ENCODE results near the gene CNTLN. TPM values are rescaled to one million over a fixed set of nuclear protein-coding genes. Genes with fewer than 3 reads are reported as not detected.
A peak's percentile ranks its signal among the peaks of the same experiment; 100 is the strongest.

The CNTLN gene
- total and polyA plus RNA-seq, 2 of the 13 experiments (the other 11 are each of a cell fraction or from before 2014, with no cell fraction given), result 1.5 to 5.7 TPM

DNA sequence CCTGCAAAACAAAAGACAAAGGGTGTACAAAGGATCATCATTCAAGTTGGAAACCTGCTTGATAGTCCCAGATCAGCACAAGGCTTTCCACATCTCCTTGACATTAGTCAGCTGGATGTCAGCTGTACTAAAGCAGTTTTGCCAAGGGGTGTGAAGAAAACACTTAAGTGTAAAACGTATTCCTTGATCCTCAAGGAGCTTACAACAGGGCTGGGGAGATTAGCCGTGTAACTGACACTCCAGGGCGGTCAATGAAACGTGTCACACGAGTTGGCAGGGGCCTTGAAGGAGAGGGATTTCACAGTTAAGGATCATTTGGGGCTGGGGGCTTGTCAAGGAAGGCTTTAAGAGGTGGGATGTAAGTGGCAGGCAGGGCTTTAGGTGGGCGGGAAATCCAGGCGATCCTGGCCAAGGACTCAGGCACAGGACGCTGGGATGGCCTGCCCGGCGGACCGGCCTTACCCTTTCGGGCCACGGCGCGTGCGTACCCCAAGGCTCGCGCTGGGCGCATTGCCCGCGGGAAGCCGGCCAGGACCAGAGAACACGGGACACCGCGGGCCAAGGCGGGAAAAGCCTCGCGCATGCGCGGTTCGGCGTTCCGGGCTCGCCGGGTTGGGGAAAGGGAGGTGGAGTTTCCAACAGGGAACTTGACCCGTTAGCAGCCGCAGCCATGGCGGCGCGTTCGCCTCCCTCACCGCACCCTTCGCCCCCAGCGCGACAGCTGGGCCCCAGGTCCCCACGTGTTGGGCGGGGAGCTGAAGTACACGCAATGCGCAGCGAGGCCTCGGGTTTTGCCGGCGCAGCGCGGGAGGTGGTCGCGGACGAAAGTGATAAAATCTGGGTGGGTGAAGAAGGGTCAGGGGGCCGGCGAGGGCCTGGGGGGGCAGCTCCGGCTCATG is at the start of gene CNTLN (continued):
- TF ChIP-seq ZHX1 (CRISPR knock-in tag; IDR thresholded peaks at IDR 0.05; ENCODE audit: low read depth), result 0 out of 2 replicates have a peak, but pooled peaks have one; percentile 45
- TF ChIP-seq THAP9 (CRISPR knock-in tag; IDR thresholded peaks at IDR 0.05; ENCODE audit: borderline replicate concordance), result peak; percentile 83; the same call in 1 of the 2 replicates
- TF ChIP-seq, protein P1, sequence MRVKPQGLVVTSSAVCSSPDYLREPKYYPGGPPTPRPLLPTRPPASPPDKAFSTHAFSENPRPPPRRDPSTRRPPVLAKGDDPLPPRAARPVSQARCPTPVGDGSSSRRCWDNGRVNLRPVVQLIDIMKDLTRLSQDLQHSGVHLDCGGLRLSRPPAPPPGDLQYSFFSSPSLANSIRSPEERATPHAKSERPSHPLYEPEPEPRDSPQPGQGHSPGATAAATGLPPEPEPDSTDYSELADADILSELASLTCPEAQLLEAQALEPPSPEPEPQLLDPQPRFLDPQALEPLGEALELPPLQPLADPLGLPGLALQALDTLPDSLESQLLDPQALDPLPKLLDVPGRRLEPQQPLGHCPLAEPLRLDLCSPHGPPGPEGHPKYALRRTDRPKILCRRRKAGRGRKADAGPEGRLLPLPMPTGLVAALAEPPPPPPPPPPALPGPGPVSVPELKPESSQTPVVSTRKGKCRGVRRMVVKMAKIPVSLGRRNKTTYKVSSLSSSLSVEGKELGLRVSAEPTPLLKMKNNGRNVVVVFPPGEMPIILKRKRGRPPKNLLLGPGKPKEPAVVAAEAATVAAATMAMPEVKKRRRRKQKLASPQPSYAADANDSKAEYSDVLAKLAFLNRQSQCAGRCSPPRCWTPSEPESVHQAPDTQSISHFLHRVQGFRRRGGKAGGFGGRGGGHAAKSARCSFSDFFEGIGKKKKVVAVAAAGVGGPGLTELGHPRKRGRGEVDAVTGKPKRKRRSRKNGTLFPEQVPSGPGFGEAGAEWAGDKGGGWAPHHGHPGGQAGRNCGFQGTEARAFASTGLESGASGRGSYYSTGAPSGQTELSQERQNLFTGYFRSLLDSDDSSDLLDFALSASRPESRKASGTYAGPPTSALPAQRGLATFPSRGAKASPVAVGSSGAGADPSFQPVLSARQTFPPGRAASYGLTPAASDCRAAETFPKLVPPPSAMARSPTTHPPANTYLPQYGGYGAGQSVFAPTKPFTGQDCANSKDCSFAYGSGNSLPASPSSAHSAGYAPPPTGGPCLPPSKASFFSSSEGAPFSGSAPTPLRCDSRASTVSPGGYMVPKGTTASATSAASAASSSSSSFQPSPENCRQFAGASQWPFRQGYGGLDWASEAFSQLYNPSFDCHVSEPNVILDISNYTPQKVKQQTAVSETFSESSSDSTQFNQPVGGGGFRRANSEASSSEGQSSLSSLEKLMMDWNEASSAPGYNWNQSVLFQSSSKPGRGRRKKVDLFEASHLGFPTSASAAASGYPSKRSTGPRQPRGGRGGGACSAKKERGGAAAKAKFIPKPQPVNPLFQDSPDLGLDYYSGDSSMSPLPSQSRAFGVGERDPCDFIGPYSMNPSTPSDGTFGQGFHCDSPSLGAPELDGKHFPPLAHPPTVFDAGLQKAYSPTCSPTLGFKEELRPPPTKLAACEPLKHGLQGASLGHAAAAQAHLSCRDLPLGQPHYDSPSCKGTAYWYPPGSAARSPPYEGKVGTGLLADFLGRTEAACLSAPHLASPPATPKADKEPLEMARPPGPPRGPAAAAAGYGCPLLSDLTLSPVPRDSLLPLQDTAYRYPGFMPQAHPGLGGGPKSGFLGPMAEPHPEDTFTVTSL (CRISPR knock-in tag; IDR thresholded peaks at IDR 0.05; ENCODE audit: borderline replicate concordance), result 0 out of 2 replicates have a peak, but pooled peaks have one; percentile 9
- TF ChIP-seq ZNF207 (IDR thresholded peaks at IDR 0.05; ENCODE audit: borderline replicate concordance), result no peak
- TF ChIP-seq ATF5 (CRISPR knock-in tag; IDR thresholded peaks at IDR 0.05; ENCODE audit: low read depth), result no peak
- no peak for TF ChIP-seq NAIF1 (CRISPR knock-in tag; IDR thresholded peaks at IDR 0.05; ENCODE audit: borderline replicate concordance)
- peak; percentile 59; the same call in 1 of the 2 replicates for TF ChIP-seq YEATS4 (CRISPR knock-in tag; IDR thresholded peaks at IDR 0.05; ENCODE audit: borderline replicate concordance)
- peak; percentile 30; the same call in 1 of the 2 replicates for TF ChIP-seq CBFB (CRISPR knock-in tag; IDR thresholded peaks at IDR 0.05)
- TF ChIP-seq MEF2D (CRISPR knock-in tag; IDR thresholded peaks at IDR 0.05), result 0 out of 2 replicates have a peak, but pooled peaks have one; percentile 42
- TF ChIP-seq, protein P2, sequence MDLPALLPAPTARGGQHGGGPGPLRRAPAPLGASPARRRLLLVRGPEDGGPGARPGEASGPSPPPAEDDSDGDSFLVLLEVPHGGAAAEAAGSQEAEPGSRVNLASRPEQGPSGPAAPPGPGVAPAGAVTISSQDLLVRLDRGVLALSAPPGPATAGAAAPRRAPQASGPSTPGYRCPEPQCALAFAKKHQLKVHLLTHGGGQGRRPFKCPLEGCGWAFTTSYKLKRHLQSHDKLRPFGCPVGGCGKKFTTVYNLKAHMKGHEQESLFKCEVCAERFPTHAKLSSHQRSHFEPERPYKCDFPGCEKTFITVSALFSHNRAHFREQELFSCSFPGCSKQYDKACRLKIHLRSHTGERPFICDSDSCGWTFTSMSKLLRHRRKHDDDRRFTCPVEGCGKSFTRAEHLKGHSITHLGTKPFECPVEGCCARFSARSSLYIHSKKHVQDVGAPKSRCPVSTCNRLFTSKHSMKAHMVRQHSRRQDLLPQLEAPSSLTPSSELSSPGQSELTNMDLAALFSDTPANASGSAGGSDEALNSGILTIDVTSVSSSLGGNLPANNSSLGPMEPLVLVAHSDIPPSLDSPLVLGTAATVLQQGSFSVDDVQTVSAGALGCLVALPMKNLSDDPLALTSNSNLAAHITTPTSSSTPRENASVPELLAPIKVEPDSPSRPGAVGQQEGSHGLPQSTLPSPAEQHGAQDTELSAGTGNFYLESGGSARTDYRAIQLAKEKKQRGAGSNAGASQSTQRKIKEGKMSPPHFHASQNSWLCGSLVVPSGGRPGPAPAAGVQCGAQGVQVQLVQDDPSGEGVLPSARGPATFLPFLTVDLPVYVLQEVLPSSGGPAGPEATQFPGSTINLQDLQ (CRISPR knock-in tag; IDR thresholded peaks at IDR 0.05), result no peak
